OCI-LY7 (cell line): ENCODE measurements around the gene HPCAL4. TPM values are rescaled to one million over a fixed set of nuclear protein-coding genes. Genes with fewer than 3 reads are reported as not detected.

ENCODE experiments used
- BruUV-seq: library from RNA; stranded (reverse); fragments of 400-500 nt; replicated peaks from 2 replicates; lab custom pipeline; 2021; lab: Mats Ljungman, UMichigan
- CTCF ChIA-PET: fragments of 300-600 bp; sonication (Branson Sonifier 250); formaldehyde crosslinking; loops from one replicate; lab custom pipeline; 2022; ENCODE audit warnings: antibody characterized with exemption; ENCODE audit not compliant: unreplicated experiment; lab: Charles Lee
- POLR2A ChIA-PET: fragments of 300-600 bp; sonication (Branson Sonifier 250); formaldehyde crosslinking; loops from one replicate; lab custom pipeline; 2022; ENCODE audit warnings: antibody characterized with exemption; lab: Charles Lee
- DNase-seq: peaks from one replicate; pipeline ENCODE4 v3.0.0-alpha.2; 2015; ENCODE audit warnings: low spot score
- H2AFZ ChIP-seq: fragments of 200-600 bp; sonication (generic), shearing (Covaris generic); 2 replicates; pipeline ENCODE4 v1.6.1; 2014; ENCODE audit warnings: mild to moderate bottlenecking, antibody characterized with exemption, low read length, moderate library complexity
- H3K27ac ChIP-seq: fragments of 200-600 bp; sonication (generic); 2 replicates; pipeline ENCODE4 v1.5.1; 2014; ENCODE audit warnings: mixed run types, low read depth, mild to moderate bottlenecking, moderate library complexity, low read length, inconsistent platforms; ENCODE audit not compliant: poor library complexity, severe bottlenecking
- H3K36me3 ChIP-seq: fragments of 200-600 bp; sonication (generic); 2 replicates; pipeline ENCODE4 v1.6.1; 2014; ENCODE audit warnings: mild to moderate bottlenecking, antibody characterized with exemption, low read length, moderate library complexity, mixed read lengths; ENCODE audit not compliant: insufficient read depth
- H3K4me1 ChIP-seq: fragments of 200-600 bp; sonication (generic); 2 replicates; pipeline ENCODE4 v1.5.1; 2014; ENCODE audit warnings: mild to moderate bottlenecking, low read length; ENCODE audit not compliant: insufficient read depth, poor library complexity, severe bottlenecking
- H3K4me2 ChIP-seq: fragments of 200-600 bp; sonication (generic); 2 replicates; pipeline ENCODE4 v1.6.1; 2014; ENCODE audit warnings: mild to moderate bottlenecking, low read length
- H3K4me3 ChIP-seq: fragments of 200-600 bp; sonication (generic); 2 replicates; pipeline ENCODE4 v1.5.1; 2014; ENCODE audit warnings: mild to moderate bottlenecking, low read depth, low read length; ENCODE audit not compliant: poor library complexity, severe bottlenecking
- H3K79me2 ChIP-seq: fragments of 200-600 bp; sonication (generic); 2 replicates; pipeline ENCODE4 v1.6.1; 2016; ENCODE audit warnings: low read depth, mild to moderate bottlenecking, low read length, moderate library complexity, mixed read lengths; ENCODE audit not compliant: insufficient read depth
- H3K9me2 ChIP-seq: fragments of 200-600 bp; sonication (generic); 2 replicates; pipeline ENCODE4 v1.6.1; 2016; ENCODE audit warnings: mild to moderate bottlenecking, low read length, mixed read lengths; ENCODE audit not compliant: insufficient read depth
- H3K9me3 ChIP-seq: fragments of 200-600 bp; sonication (generic); 2 replicates; pipeline ENCODE4 v1.6.1; 2014; ENCODE audit warnings: mild to moderate bottlenecking, mixed run types, low read length, mixed read lengths
- H4K20me1 ChIP-seq: fragments of 200-600 bp; sonication (generic); 2 replicates; pipeline ENCODE4 v1.6.1; 2014; ENCODE audit warnings: mild to moderate bottlenecking, antibody characterized with exemption, low read length, moderate library complexity, mixed read lengths; ENCODE audit not compliant: insufficient read depth
- CTCF ChIP-seq: fragments of 200-600 bp; sonication (generic); conservative IDR thresholded peaks from 2 replicates; pipeline ENCODE4 v1.5.1; 2014; ENCODE audit warnings: mild to moderate bottlenecking, antibody characterized with exemption, low read length, moderate library complexity, mixed read lengths
- EZH2phosphoT487 ChIP-seq: fragments of 200-600 bp; sonication (generic); IDR thresholded peaks from 2 replicates; pipeline ENCODE4 v1.6.1; 2018; ENCODE audit warnings: low read depth, borderline replicate concordance, mild to moderate bottlenecking, mixed run types, antibody characterized with exemption, low read length, moderate library complexity, mixed read lengths
- intact Hi-C: fragments of 100-400 bp; cut with micrococcal nuclease; formaldehyde crosslinking; loops from one replicate; pipeline ENCODE4 v1.10.0; 2022; ENCODE audit not compliant: unreplicated experiment
- total RNA-seq, 2 experiments: library from RNA; depleted of rRNA in 1 of 2; stranded (reverse); fragments of >200 nt in 1 of 2; shearing (Covaris generic) in 1 of 2; gene quantifications; 2 replicates each; pipeline ENCODE4 v1.2.3, GENCODE V29; 2014 to 2022

The HPCAL4 gene
- total RNA-seq, 2 experiments from 2014 or later = not detected

- CTCF ChIA-PET = no interaction called here
Observed at GRCh38 chr1:39700348-39700747, 9.1 kb upstream of the HPCAL4 start.

GRCh38 chr1:39699419-39699818 lies 8.2 kb upstream of the HPCAL4 start:
- H3K4me2 ChIP-seq = no peak overlapping the region
- no peaks in the 10 kb centered on the region for H3K9me2 ChIP-seq
- intact Hi-C loops = no loop called here
- DNase-seq = no peak
- no peaks in the 10 kb centered on the region for H3K4me1 ChIP-seq
- BruUV-seq = no TSS peak
- no peak overlapping the region for H3K4me3 ChIP-seq
- no peaks in the 10 kb centered on the region for H4K20me1 ChIP-seq
- no peaks in the 10 kb centered on the region for H3K36me3 ChIP-seq
- H3K9me3 ChIP-seq = no peaks in the 10 kb centered on the region
- CTCF ChIA-PET = no interaction called here
- no peaks in the 10 kb centered on the region for H3K79me2 ChIP-seq
- H3K27ac ChIP-seq = no peak overlapping the region
- no peak for TF ChIP-seq EZH2phosphoT487
- TF ChIP-seq CTCF = no peak
- POLR2A ChIA-PET = interaction anchor here (0.7 kb wide), 1 partner anchor 191 kb away, joined by 3 read pairs; no protein-coding TSS in a partner anchor
- H2AFZ ChIP-seq = no peak overlapping the region

More at GRCh38 chr1:39700348-39700747, 9.1 kb upstream of the HPCAL4 start:
- TF ChIP-seq CTCF = no peak
- no peaks in the 10 kb centered on the region for H3K9me3 ChIP-seq
- intact Hi-C loops = no loop called here
- H3K27ac ChIP-seq = no peak overlapping the region
- POLR2A ChIA-PET = no interaction called here
- H3K4me2 ChIP-seq = no peak overlapping the region
- H3K4me3 ChIP-seq = no peak overlapping the region
- H2AFZ ChIP-seq = no peak overlapping the region
- H3K79me2 ChIP-seq = no peaks in the 10 kb centered on the region
- no TSS peak for BruUV-seq
- H3K36me3 ChIP-seq = no peaks in the 10 kb centered on the region
- no peaks in the 10 kb centered on the region for H4K20me1 ChIP-seq
- no peak for DNase-seq
- H3K4me1 ChIP-seq = no peaks in the 10 kb centered on the region
- H3K9me2 ChIP-seq = no peaks in the 10 kb centered on the region

- Histone ChIP-seq H3K4me1 (no peaks in the 10 kb centered on the region), H3K9me2 (no peaks in the 10 kb centered on the region), H3K4me3 (no peak overlapping the region), H3K79me2 (no peaks in the 10 kb centered on the region), H3K9me3 (no peaks in the 10 kb centered on the region), H4K20me1 (no peaks in the 10 kb centered on the region), H3K27ac (no peak overlapping the region), H3K4me2 (no peak overlapping the region), H2AFZ (no peak overlapping the region), H3K36me3 (no peaks in the 10 kb centered on the region)
- no peak for DNase-seq
- intact Hi-C loops = no loop called here
- POLR2A ChIA-PET = no interaction called here
- no TSS peak for BruUV-seq
- TF ChIP-seq EZH2phosphoT487 (no peak), CTCF (no peak)
- CTCF ChIA-PET = no interaction called here
Observed at GRCh38 chr1:39698568-39698967, 7.3 kb upstream of the HPCAL4 start.
